ENCODE results near the gene CDC27.

The CDC27 gene

GRCh38 chr17:47229535-47230443, 40.7 kb upstream of the CDC27 start:
- Histone ChIP-seq H3K9me3 (ENCODE audit: control insufficient read depth, insufficient read depth, low read length) (no peaks in the 10 kb centered on the region), H3K27ac (ENCODE audit: low read depth, low read length) (no peak overlapping the region), H3K4me1 (ENCODE audit: control insufficient read depth, low read length) (peaks cover 25% of the 10 kb centered on the region), H3K9me2 (replicated peaks; ENCODE audit: control insufficient read depth, low read length) (no peaks in the 10 kb centered on the region), H3K4me2 (ENCODE audit: low read length) (peak overlapping the region; percentile 67), H3K27me3 (ENCODE audit: control insufficient read depth, low read length) (peaks cover 8% of the 10 kb centered on the region; the same call in 1 of the 2 replicates), H4K20me1 (ENCODE audit: control insufficient read depth, insufficient read depth, low read depth, low read length) (no peaks in the 10 kb centered on the region), H3K36me3 (ENCODE audit: control insufficient read depth, low read length) (no peaks in the 10 kb centered on the region), H3F3A (ENCODE audit: control insufficient read depth, insufficient read depth) (peaks cover 4% of the 10 kb centered on the region; the same call in 1 of the 2 replicates), H3K4me3 (ENCODE audit: low read length) (peak overlapping the region; percentile 54), H3K79me2 (ENCODE audit: control insufficient read depth, low read length) (no peaks in the 10 kb centered on the region)
- TF ChIP-seq EZH2phosphoT487 (IDR thresholded peaks at IDR 0.05; ENCODE audit: borderline replicate concordance, low read length), result no peak
- TF ChIP-seq, protein P1, sequence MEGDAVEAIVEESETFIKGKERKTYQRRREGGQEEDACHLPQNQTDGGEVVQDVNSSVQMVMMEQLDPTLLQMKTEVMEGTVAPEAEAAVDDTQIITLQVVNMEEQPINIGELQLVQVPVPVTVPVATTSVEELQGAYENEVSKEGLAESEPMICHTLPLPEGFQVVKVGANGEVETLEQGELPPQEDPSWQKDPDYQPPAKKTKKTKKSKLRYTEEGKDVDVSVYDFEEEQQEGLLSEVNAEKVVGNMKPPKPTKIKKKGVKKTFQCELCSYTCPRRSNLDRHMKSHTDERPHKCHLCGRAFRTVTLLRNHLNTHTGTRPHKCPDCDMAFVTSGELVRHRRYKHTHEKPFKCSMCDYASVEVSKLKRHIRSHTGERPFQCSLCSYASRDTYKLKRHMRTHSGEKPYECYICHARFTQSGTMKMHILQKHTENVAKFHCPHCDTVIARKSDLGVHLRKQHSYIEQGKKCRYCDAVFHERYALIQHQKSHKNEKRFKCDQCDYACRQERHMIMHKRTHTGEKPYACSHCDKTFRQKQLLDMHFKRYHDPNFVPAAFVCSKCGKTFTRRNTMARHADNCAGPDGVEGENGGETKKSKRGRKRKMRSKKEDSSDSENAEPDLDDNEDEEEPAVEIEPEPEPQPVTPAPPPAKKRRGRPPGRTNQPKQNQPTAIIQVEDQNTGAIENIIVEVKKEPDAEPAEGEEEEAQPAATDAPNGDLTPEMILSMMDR (IDR thresholded peaks at IDR 0.05; ENCODE audit: low read depth, low read length, poor library complexity, severe bottlenecking), result peak; percentile 97

GRCh38 chr17:47227862-47228261, 38.8 kb upstream of the CDC27 start:
- Histone ChIP-seq H3K4me2 (ENCODE audit: low read length) (no peak overlapping the region), H3F3A (ENCODE audit: control insufficient read depth, insufficient read depth) (peaks cover 4% of the 10 kb centered on the region; the same call in 1 of the 2 replicates), H3K27ac (ENCODE audit: low read depth, low read length) (no peak overlapping the region), H3K9me2 (replicated peaks; ENCODE audit: control insufficient read depth, low read length) (no peaks in the 10 kb centered on the region), H4K20me1 (ENCODE audit: control insufficient read depth, insufficient read depth, low read depth, low read length) (no peaks in the 10 kb centered on the region), H3K9me3 (ENCODE audit: control insufficient read depth, insufficient read depth, low read length) (peaks cover 5% of the 10 kb centered on the region), H3K4me1 (ENCODE audit: control insufficient read depth, low read length) (peaks cover 25% of the 10 kb centered on the region), H3K79me2 (ENCODE audit: control insufficient read depth, low read length) (no peaks in the 10 kb centered on the region), H3K4me3 (ENCODE audit: low read length) (no peak overlapping the region), H3K27me3 (ENCODE audit: control insufficient read depth, low read length) (peaks cover 8% of the 10 kb centered on the region; the same call in 1 of the 2 replicates), H3K36me3 (ENCODE audit: control insufficient read depth, low read length) (no peaks in the 10 kb centered on the region)
- TF ChIP-seq, protein P1 (IDR thresholded peaks at IDR 0.05; ENCODE audit: low read depth, low read length, poor library complexity, severe bottlenecking), result no peak
- TF ChIP-seq EZH2phosphoT487 (IDR thresholded peaks at IDR 0.05; ENCODE audit: borderline replicate concordance, low read length), result no peak

DNA sequence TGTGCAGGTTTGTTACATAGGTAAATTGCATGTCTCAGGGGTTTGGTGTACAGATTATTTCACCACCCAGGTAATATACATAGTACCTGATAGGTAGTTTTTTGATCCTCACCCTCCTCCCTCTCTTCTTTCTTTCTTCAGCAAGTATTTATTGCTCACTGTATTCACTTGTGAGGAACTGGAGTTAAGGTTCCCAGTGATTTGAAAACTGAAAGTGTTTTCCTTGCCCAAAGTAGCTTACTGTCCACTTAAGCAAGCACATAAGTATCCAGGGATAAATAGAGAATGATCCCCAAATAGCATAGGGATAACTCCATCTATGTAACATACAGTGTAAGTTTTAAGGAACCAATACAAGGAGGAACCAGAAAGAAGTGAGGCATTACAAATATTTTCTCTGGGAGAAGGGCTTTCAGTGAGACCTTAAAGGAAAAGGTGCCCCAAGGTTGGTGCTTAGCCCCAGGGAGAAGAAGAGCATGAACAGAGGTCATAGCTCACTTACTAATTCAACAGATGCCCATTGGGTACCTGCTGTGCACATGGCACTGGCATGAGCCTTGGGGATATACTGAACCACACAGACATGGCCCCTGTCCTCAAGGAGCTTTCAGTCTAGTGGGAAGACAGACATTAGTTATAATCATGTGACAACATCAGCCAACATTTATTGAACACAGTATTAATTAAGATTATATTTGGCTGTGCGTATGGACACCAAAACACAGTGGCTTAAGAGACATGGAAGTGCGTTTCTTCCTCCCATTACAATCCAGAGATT, 37.0 kb upstream of the CDC27 start:
- no peaks in the 10 kb centered on the region for H4K20me1 ChIP-seq (ENCODE audit: control insufficient read depth, insufficient read depth, low read depth, low read length)
- no peaks in the 10 kb centered on the region for H3K9me2 ChIP-seq (replicated peaks; ENCODE audit: control insufficient read depth, low read length)
- peaks cover 5% of the 10 kb centered on the region for H3K9me3 ChIP-seq (ENCODE audit: control insufficient read depth, insufficient read depth, low read length)
- no peak for TF ChIP-seq EZH2phosphoT487 (IDR thresholded peaks at IDR 0.05; ENCODE audit: borderline replicate concordance, low read length)
- TF ChIP-seq, protein P1 (IDR thresholded peaks at IDR 0.05; ENCODE audit: low read depth, low read length, poor library complexity, severe bottlenecking), result no peak
- H3K27me3 ChIP-seq (ENCODE audit: control insufficient read depth, low read length), result peaks cover 8% of the 10 kb centered on the region; the same call in 1 of the 2 replicates
- H3K36me3 ChIP-seq (ENCODE audit: control insufficient read depth, low read length), result no peaks in the 10 kb centered on the region
- no peaks in the 10 kb centered on the region for H3F3A ChIP-seq (ENCODE audit: control insufficient read depth, insufficient read depth)
- no peak overlapping the region for H3K27ac ChIP-seq (ENCODE audit: low read depth, low read length)
- no peak overlapping the region for H3K4me3 ChIP-seq (ENCODE audit: low read length)
- H3K4me2 ChIP-seq (ENCODE audit: low read length), result no peak overlapping the region
- H3K4me1 ChIP-seq (ENCODE audit: control insufficient read depth, low read length), result peaks cover 18% of the 10 kb centered on the region
- no peaks in the 10 kb centered on the region for H3K79me2 ChIP-seq (ENCODE audit: control insufficient read depth, low read length)
